ENCODE measurements around the gene EP300.

EP300 gene

GRCh38 chr22:41216984-41217383 is 124.6 kb downstream of the EP300 start:
- Histone ChIP-seq H3K4me3 (ENCODE audit: low read length) (peak overlapping the region; percentile 68), H3K36me3 (ENCODE audit: control insufficient read depth, insufficient read depth, low read length, severe bottlenecking) (peaks cover 35% of the 10 kb centered on the region), H3K9ac (ENCODE audit: low read length) (peak overlapping the region; percentile 76), H3K9me3 (ENCODE audit: control insufficient read depth, low read length) (no peaks in the 10 kb centered on the region), H3K4me1 (ENCODE audit: control insufficient read depth, insufficient read depth, low read length) (peaks cover 22% of the 10 kb centered on the region), H3K27me3 (replicated peaks; ENCODE audit: control insufficient read depth, insufficient read depth, low read length) (no peaks in the 10 kb centered on the region)
- DNase-seq (ENCODE audit: low read depth) = no peak

DNA sequence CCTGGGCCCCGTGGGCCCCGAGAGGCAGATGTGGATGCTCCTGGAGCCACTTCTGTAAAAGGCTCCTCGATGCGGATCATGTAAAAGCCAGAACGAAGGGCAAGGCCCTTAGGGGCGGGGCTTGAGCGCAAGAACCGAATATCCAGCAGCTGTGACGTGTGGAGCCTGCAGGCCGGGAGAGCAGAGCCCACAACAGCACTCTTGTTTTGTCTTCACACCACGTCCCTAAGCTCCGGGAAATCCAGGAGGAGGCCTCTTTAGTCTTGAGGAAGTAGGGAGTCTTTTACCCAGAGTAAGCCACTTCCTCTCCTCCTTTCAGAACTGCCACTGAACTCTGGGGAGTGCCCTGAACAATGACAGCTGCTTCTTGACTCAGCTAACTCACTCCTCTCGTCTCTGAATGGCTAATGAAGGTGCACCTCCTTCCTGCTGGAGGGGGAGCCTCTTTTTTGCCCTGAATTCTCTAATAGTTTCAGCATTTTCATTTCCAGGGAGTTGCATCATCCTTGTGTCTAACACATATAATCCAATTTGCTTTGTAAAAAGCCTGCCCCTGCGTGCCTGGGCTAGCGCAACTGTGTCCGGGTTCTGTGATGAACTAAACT is 125.3 kb downstream of the EP300 start:
- peak; percentile 91 for DNase-seq (ENCODE audit: low read depth)
- H3K4me3 ChIP-seq (ENCODE audit: low read length) = peak overlapping the region; percentile 68
- H3K4me1 ChIP-seq (ENCODE audit: control insufficient read depth, insufficient read depth, low read length) = peaks cover 22% of the 10 kb centered on the region

GRCh38 chr22:41222846-41223507 is 130.6 kb downstream of the EP300 start:
- Histone ChIP-seq H3K4me3 (ENCODE audit: low read length) (no peak overlapping the region), H3K9me3 (ENCODE audit: control insufficient read depth, low read length) (no peaks in the 10 kb centered on the region), H3K4me1 (ENCODE audit: control insufficient read depth, insufficient read depth, low read length) (peaks cover 5% of the 10 kb centered on the region), H3K36me3 (ENCODE audit: control insufficient read depth, insufficient read depth, low read length, severe bottlenecking) (peaks cover 62% of the 10 kb centered on the region), H3K9ac (ENCODE audit: low read length) (no peak overlapping the region), H3K27me3 (replicated peaks; ENCODE audit: control insufficient read depth, insufficient read depth, low read length) (no peaks in the 10 kb centered on the region)
- DNase-seq (ENCODE audit: low read depth) = no peak

More for the DNA sequence above, 125.3 kb downstream of the EP300 start:
- H3K9ac ChIP-seq (ENCODE audit: low read length) = peak overlapping the region; percentile 76
- no peaks in the 10 kb centered on the region for H3K27me3 ChIP-seq (replicated peaks; ENCODE audit: control insufficient read depth, insufficient read depth, low read length)
- H3K9me3 ChIP-seq (ENCODE audit: control insufficient read depth, low read length) = no peaks in the 10 kb centered on the region
- peaks cover 38% of the 10 kb centered on the region for H3K36me3 ChIP-seq (ENCODE audit: control insufficient read depth, insufficient read depth, low read length, severe bottlenecking)

DNA sequence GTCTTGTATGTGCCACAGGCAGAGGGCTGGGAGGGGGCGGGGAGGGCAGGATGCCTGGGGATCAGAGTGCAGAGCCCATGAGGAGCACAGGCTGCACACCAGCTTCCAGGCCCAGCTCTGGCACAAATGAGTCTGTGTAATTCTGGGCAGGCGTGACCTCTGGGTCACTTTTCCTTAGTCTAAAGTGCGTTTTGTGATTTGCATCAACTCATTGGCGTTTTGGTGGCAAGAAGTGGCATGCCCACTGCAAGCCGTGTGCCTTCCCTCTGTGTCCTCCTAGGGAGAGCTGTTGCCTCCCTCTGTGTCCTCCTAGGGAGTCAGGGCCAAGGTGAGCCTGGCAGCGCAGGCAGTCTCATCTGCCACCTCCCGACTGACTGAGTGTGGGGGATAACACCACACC is 131.1 kb downstream of the EP300 start:
- Histone ChIP-seq H3K4me3 (ENCODE audit: low read length) (no peak overlapping the region), H3K4me1 (ENCODE audit: control insufficient read depth, insufficient read depth, low read length) (peaks cover 4% of the 10 kb centered on the region), H3K36me3 (ENCODE audit: control insufficient read depth, insufficient read depth, low read length, severe bottlenecking) (peaks cover 65% of the 10 kb centered on the region), H3K9me3 (ENCODE audit: control insufficient read depth, low read length) (no peaks in the 10 kb centered on the region), H3K27me3 (replicated peaks; ENCODE audit: control insufficient read depth, insufficient read depth, low read length) (no peaks in the 10 kb centered on the region), H3K9ac (ENCODE audit: low read length) (no peak overlapping the region)
- DNase-seq (ENCODE audit: low read depth) = no peak

DNA sequence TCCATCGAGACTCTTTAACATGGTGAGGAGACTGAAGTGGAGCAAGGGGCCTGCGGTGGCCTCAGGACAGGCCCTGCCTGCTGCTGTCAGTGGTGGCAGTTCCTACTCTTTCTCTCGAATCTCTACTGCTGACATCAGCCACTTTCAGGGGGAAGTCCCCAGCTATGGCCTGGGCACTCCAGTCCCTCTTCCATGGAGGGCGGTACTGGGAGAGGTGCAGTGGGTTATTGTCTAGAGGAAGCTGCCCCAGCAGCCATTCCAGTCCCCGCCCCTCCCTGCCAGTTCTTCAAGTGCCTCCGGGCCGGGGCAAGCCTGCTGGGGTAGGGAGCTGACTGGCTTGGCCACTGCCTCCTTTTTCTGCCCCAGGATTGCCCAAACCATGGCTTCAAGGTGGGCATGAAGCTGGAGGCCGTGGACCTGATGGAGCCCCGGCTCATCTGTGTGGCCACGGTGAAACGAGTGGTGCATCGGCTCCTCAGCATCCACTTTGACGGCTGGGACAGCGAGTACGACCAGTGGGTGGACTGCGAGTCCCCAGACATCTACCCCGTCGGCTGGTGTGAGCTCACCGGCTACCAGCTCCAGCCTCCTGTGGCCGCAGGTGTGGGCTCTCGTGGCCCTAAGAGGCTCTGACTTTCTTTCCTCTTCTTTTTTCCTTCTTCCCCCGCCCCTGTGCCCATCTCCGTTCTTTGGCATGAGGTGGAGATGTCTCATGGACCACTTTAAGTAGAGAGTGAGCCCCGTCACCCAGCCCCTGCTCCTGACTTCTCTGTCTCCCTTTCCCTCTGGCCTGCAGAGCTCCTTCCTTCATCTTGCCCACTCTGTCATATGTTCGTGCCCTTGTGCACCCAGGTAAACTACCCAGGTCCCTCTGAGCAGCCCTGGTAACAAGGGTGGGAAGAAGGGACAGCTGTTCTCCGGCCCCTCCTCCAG is 134.6 kb downstream of the EP300 start:
- no peak overlapping the region for H3K4me3 ChIP-seq (ENCODE audit: low read length)
- H3K4me1 ChIP-seq (ENCODE audit: control insufficient read depth, insufficient read depth, low read length) = peaks cover 4% of the 10 kb centered on the region
- no peaks in the 10 kb centered on the region for H3K27me3 ChIP-seq (replicated peaks; ENCODE audit: control insufficient read depth, insufficient read depth, low read length)
- peaks cover 55% of the 10 kb centered on the region for H3K36me3 ChIP-seq (ENCODE audit: control insufficient read depth, insufficient read depth, low read length, severe bottlenecking)
- H3K9me3 ChIP-seq (ENCODE audit: control insufficient read depth, low read length) = no peaks in the 10 kb centered on the region
- no peak for DNase-seq (ENCODE audit: low read depth)
- H3K9ac ChIP-seq (ENCODE audit: low read length) = no peak overlapping the region

GRCh38 chr22:41229215-41229614 is 136.8 kb downstream of the EP300 start:
- Histone ChIP-seq H3K36me3 (ENCODE audit: control insufficient read depth, insufficient read depth, low read length, severe bottlenecking) (peaks cover 46% of the 10 kb centered on the region), H3K9me3 (ENCODE audit: control insufficient read depth, low read length) (no peaks in the 10 kb centered on the region), H3K4me3 (ENCODE audit: low read length) (no peak overlapping the region), H3K4me1 (ENCODE audit: control insufficient read depth, insufficient read depth, low read length) (no peaks in the 10 kb centered on the region), H3K9ac (ENCODE audit: low read length) (no peak overlapping the region), H3K27me3 (replicated peaks; ENCODE audit: control insufficient read depth, insufficient read depth, low read length) (no peaks in the 10 kb centered on the region)
- DNase-seq (ENCODE audit: low read depth) = no peak
